Activated CD8-positive, alpha-beta memory T cell treated with anti-CD3 and anti-CD28 coated beads for 48 hours (primary cell): ENCODE results near the gene EIF1B.
"Not testable (repeated sequence)": the region's sequence is repeated elsewhere in the genome, so short reads cannot be mapped to it uniquely, and the experiment has no call there.

ENCODE experiments used
- DNase-seq, 3 experiments: peaks; one replicate each; pipeline ENCODE4 v3.0.0-alpha.2; 2020; ENCODE audit warnings: low read depth in 2 of 3, low spot score in 2 of 3

Gene EIF1B

DNA sequence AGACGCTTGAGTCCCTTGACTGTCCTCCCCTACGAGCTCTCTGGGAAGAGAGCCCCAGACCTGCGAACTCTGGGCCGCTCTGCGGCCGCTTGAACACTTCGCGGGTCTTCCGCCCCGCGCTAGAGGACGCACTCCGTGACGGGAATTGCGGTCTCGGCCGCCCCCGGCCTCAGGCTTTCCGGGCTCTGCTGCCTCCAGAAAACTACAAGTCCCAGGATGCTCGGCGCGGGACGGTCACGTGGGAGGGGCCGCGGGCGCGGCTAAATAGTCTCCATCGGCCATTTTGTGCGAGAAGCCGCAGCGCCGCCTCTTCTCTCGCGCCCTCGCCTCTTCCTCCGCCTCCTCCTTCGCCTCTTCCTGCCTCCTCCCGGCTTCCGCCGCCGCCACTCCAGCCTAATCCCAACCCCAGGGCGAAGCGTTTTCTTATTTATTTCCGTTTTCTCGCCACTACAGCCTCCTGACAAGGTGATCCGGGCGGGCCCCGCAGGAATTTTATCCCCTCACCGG is at the start of gene EIF1B:
Gene EIF1B (plus strand): TSS at position 290 of the 507 bp plus-strand sequence. CDS start 235 bp downstream, outside the sequence.
- DNase-seq, result peak; percentile 94 to 96 (median 95)

DNA sequence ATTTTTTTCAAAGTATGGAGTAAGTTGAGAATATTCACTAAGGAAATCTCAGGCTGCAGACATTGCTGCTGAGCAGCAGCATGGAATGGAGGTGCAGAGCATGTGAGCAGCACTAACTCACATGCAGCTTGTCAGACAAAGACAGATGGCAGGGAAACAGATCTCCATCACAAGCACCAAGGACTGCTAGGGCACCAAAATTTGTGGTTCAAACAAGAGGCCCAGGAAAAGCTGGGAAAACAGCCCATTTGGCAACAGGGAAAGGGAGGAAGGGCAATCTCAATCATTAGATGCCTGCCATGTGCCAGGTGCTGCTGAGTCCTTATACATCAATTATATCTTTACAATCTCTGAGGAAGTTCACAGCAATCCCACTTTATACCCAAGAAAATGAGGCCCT is 47.2 kb upstream of the EIF1B start:
- no peak for DNase-seq

DNA sequence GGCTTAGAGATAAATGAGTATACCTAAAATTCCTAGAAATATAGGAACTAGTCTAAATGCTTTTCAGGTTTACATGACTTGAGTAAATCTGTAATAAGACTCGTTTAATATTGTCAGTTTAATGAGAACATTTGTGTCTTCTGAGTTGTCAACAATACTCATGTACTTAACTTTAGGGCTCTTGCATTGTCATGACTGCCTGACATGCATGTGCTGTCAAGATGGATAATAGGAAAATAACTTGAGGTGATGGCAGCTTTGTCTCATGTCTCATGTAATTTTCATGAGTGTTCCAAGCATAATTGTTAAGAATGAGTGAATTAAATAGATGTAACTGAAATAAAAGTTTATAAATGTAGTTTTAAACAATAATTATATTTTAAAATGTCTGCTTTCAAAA is 45.1 kb upstream of the EIF1B start:
- DNase-seq, result no peak

DNA sequence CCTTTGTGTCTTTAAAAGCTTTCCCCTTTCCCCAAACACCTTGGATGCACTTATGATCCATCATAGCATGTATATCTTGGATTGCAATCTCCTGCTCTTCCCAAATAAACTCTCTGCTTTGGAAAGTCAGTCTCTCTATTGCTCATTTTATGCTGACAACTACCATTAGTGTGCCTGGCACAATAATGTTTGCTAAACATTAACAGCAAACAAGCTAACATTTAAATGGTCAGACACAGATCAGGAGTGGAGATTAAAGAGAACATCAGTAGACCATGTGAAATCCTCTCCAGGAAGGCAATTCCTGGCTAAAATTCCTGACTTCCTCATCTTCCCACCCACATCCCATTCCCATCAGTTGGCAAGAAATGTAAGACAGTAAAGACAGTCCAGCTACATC is 44.3 kb upstream of the EIF1B start:
- no peak for DNase-seq

- DNase-seq, result no peak
These were observed 41.4 kb upstream of the EIF1B start for GRCh38 chr3:40267937-40268724.

DNA sequence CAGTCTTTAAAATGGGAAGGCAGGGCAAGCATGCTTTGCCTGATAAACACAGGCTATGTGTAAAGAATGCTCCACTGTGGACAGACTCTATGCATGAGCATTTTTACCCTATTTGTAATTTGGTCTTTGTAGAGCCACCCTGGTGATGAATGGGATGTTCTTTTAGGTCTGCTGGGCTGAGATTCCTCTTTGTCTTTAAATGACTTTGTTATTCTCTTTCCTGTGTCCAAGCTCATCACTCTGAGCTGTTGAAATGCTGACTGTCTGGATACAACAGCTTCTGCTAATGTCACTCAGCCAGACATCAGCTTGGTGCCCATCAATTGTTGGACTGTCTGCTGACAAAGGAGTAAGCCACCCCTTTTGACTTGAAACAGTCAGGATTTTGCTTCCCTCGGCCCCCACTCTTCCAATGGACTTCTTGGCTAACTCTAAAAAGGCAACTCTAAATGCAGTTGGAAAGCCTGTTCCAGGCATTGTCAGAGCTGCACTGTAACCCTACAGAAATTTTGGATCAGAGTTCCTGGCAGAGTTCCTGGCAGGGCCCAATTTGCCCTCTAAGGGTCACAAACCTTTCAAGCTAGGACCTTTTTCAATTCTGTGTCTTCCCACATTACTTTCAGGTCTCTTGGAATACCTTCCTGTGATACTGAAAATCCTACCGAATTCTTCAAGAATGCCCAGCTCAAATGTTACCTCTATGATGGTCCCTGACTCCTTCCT is 40.5 kb upstream of the EIF1B start:
- no peak for DNase-seq

DNA sequence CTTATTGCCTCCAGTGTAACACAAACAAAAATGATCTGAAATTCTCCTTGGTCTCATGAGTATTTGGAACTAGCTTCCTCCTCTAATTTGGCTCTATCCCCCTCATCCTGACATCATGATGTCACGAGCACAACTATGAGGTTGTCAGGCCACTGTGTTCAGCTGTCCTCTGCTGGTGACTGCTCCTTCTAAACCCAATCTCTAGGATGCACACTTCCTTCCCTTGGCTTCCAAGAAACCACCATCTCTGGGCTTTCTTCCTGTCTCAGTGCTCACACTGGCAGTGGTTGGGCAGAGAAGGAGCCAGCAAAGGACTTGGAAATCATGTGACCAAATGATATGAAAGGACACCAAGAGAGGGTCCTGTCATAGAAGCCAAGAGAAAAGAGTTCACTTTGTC is 30.7 kb upstream of the EIF1B start:
- no peak for DNase-seq

DNA sequence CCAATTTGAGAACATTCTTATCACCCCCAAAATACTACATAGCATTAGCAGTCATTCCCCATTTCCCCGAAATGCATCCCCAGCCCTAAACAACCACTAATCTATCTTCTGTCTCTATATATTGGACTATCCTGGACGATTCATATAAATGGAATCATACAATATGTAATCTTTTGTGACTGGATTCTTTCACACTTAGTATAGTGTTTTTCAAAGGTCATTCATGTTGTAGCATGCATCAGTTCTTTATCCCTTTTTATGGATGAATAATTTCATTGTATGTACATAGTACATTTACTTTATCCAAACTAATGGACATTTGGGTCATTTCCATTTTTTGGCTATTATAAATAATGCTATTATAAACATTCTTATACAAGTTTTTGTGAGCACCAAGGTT is 27.5 kb upstream of the EIF1B start:
- no peak for DNase-seq

DNA sequence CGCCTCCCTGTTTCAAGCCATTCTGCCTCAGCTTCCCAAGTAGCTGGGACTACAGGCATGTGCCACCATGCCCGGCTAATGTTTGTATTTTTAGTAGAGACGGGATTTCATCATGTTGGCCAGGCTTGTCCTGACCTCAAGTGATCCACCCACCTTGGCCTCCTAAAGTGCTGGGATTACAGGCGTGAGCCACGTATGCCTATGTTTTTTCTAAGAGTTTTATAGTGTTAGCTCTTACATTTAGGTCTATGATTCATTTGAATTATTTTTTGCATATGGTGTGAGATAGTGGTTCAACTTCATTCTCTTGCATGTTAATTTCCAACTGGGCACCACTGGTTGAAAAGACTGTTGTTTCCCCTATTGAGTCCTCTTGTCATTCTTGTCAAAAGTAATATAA is 26.4 kb upstream of the EIF1B start:
- not testable (repeated sequence) for DNase-seq

DNA sequence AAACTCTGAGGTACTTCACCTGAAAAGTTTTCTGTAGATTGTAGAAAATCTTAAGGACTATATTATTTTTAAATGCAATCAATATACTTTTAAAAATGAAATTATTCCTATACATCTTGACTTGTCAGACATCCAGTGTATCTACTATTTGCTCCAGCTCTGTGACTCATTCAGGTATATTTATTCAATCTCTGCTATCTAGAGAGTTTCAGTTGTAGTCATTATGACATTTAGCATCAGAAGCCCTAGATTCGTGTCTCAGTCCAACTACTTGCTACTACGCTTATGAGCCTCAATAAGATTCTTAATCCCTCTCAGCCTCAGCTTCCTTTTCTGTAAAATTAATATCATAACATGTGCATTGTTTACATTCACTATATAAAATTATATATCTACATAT is 22.3 kb upstream of the EIF1B start:
- no peak for DNase-seq

DNA sequence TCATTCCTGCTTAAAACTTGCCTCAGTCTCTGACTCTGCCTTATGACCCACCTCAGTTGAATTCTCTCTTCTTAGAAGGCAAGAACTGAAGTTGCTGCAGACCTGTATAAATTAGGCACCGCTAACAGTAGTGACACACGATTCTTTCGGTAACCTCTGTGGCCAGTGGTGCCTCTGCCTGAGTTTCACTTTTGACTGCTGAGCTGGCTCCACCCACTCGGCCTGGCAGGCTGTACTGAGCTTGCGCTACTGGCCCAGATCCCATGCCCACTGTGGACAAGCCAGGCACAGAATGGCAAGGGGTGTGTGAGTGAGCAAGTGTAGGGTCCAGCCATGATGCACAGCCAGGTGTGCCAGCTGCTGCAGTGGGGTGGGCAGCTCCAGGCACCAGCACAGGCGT is 19.1 kb upstream of the EIF1B start:
- no peak for DNase-seq

DNA sequence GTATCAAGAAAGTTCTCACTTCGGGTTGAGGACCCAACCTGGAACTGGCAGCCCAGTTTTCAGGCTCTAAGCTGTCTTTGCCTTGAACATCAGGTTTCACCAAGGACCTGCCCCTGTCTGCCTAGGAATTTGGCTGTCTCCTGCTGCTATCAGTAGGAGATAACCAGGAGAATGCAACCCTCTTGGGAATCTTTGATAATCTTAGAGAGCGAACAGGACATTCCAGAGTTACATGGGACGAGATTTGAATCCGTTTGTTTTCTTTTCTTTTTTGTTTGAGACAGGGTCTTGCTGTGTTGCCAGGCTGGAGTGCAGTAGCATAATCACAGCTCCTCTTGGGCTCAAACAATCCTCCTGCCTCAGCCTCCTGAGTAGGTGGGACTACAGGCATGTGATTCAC is 18.0 kb upstream of the EIF1B start:
- DNase-seq, result no peak

DNA sequence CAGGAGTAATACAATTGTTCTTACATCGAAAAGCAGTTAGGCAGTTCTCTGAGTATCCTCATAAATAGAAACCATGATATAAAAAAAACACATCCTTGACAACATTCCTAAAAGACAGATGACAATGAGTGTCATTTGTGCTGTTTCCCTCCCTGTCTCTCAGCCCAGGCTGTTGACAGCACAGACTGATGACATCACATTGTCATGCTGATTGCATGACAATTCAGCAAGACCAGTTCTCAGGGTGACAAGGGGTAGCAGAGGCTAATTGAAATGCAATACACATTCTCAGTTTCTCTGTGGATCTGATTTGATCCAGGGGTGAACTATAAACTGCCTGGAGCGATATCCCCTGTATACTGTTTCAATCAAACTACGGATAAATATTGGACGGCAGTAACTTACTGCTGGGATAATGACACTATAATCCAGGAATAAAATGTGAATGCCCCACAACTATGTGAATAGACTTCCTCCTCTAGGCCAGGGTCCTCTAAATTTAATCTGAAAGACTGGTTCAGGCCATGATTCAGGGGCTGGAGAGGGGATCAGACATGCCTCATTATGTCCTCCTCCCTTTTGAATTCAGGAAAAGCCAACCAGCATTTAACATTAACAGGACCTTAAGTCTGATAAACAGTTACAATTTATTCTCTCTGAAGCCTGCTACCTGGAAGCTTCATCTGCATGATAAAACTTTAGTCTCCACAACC is 16.7 kb upstream of the EIF1B start:
- DNase-seq, result no peak

- DNase-seq, result no peak
These were observed 15.1 kb upstream of the EIF1B start for GRCh38 chr3:40294434-40294833.

DNA sequence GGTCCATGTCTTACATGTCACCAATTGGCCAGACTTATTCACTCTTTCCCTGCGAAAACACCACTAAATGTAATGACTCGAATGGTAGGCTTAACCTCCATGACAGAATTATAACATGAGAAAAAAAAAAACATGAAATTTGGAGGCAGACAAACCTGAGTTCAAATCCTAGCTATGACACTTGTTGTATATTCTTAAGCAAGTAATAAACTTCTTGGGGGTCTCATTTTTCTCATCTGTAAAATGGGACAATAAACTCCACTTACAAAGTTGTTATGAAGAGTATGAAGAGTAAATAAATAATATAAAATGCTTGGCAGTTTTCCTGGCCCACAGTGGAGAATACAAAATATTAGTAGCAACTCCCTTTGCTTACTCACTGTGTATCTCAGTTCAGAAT is 11.4 kb upstream of the EIF1B start:
- DNase-seq, result no peak

GRCh38 chr3:40299130-40299720 is 10.3 kb upstream of the EIF1B start:
- no peak for DNase-seq

GRCh38 chr3:40299721-40300335 is 9.7 kb upstream of the EIF1B start:
- no peak for DNase-seq

- no peak for DNase-seq
These were observed 6.7 kb upstream of the EIF1B start for GRCh38 chr3:40302784-40303183.

DNA sequence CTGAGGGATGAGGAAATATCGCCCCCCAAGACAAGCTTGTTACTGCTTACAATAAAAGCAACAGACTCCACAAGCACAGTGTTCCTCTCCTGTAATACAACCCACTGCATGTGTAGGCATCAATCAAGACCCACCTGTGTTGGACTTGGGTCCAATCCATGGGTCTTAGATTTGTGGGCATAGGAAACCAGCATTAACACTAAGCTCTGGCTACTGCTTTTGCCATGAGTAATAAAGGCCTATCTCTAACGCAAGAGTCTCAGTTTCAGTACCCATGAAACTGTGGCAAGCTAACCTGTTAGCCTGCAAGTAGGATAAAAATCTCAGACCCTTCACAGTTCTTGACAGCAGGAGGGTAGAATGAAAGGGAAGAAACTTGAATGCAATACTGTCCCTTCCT is 5.2 kb upstream of the EIF1B start:
- no peak for DNase-seq

GRCh38 chr3:40306336-40306735 is 3.2 kb upstream of the EIF1B start:
- DNase-seq, result no peak

DNA sequence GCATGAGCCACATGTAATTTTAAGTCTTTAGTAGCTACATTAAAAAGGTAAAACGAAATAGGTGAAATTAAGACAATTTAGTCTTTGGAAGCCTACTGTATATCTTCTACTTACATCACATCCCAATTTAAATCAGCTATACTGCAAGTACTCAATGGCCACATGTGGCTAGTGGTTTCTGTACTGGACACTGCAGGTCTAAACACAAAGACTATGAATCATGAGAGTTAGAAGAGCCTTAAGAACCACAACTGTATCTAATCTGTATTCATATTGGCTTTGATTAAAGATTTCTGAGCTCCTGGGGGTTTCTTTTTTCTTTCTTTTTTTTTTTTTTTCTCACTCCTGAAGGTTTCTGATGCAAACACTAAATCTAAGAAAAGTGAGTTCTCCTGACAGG is 2.3 kb upstream of the EIF1B start:
- no peak for DNase-seq
